SIG-M5 treated with dmso at 0.1 percent for 504 hours (cell line): ENCODE results near the gene KPTN.

Experiments used
- DNase-seq: peaks from one replicate; lab custom pipeline; 2025; ENCODE audit not compliant: unreplicated experiment; lab: John Stamatoyannopoulos, UW

The KPTN gene

DNA sequence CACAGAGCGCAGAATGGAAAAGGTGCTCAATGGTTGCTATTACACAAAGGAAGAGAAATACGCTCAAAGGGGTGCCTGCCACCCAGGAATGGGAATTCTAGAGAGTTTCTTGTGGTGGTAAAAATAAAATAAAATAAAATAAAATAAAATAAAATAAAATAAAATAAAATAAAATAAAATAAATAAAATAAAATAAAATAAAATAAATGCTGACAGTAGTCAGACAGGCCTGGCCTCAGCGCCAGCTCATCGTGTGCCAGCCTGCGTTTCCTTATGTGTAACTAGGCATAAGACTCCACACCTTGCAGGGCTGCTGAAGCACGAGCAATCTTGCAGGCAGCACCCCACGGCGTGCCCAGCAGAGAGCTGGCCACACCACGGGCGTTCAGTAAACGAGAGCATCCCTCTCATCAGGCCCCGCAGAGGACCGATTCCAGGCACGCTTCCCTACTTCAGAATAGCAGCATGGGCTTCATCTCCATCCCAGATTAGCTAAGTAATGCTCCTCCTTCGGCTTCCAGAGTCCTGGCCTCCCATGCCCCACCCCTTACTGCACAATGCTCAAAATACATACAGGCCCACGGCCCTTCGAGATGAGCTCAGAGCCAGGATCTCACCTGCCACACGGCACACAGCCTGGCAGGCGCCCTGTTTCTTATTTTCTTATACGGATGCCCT, 25.3 kb upstream of the KPTN start:
- no peak for DNase-seq

DNA sequence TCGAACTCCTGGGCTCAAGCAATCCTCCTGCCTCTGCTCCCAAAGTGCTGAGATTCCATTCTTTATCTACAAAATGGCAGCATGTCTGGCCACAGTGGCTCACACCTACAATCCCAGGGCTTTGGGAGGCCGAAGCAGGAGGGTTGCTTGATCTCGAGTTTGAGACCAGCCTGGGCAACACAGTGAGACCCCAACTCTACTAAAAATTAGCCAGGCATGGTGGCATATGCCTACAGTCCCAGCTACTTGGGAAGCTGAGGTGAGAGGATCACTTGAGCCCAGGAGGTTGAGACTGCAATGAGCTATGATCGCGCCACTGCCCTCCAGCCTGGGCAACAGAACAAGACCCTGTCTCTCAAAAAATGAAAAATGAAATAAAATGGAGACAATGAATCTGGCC, 24.7 kb upstream of the KPTN start:
- no peak for DNase-seq

GRCh38 chr19:47507924-47508553, 24.0 kb upstream of the KPTN start:
- DNase-seq, result no peak

DNA sequence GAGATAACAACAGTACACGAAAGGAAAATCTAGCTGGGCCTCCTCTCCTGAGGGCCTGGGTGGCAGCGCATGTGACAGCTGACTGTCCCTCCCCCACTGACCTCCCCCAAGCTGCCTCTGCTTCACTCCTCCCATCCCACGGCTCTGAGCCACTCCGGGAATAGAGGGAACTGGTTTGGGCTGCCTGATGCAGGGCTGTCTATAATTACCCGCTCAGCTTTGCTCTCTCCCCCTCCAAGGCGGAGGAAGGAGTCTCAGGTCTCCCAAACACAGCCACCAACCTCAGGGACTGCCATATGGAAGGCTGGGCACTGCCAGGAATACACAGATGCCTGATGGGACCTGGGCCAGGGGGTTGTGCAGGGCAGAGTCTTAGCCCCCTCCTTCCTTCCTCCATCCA, 23.0 kb upstream of the KPTN start:
- no peak for DNase-seq

DNA sequence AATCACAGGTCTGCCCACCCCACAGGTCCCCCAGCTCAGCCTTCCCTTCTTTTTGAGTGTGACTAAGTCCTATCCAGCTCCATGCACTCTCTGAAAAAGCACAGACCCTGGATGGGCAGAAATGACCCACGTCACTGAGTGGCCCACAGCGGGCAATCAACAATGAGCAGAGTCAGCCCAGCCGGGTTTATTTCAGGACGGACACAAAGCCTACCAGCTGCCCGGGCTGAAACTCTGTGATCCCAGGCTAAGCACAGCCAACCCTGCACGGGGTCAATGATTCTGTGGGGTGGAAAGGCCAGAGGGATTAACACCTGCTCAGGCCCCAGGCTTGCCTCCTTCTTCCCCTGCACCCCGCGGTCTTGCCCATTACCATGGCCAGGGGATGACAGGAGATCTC, 22.4 kb upstream of the KPTN start:
- DNase-seq, result no peak

DNA sequence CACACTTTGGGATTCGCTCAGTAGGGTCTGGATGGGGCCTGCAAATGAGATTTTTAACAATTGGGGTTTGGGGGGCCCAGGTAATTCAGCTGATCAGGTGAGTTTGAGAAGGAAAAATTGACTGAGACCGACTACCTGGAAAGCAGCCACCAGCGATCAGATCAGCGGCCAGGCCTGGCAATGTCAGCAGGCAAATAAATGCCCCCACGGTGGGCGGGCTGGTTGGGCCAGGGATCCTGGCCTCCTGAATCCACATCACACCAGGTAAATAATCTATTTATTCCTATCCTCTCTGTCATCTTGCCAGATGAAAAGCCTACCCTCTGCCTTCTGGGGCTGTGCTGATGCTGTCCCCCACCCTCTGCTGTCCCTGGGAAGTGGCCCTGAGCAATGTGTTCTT, 21.5 kb upstream of the KPTN start:
- DNase-seq, result no peak

- no peak for DNase-seq
These were observed 19.8 kb upstream of the KPTN start for GRCh38 chr19:47503826-47504150.

GRCh38 chr19:47503130-47503825, 19.3 kb upstream of the KPTN start:
- DNase-seq, result no peak

- DNase-seq, result no peak
These were observed 16.1 kb upstream of the KPTN start for GRCh38 chr19:47499863-47500830.

- no peak for DNase-seq
These were observed 15.4 kb upstream of the KPTN start for GRCh38 chr19:47499371-47499770.

DNA sequence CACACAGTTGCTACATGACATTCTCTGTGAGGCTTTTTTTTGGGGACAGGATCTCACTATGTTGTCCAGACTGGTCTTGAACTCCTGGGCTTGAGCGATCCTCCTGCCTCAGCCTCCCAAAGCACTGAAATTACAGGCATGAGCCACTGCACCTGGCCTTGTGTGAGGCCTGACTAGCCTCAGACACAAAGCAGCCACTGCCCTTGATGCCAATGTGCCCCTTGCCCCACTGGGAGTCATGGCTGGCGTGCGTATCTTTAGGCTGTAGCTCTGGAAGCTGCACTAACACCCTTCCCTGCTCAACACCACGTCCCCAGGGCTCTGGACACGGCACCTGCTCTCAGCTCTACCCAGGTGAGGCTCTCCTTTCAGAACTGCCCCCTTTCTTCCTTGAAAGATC, 14.5 kb upstream of the KPTN start:
- DNase-seq, result no peak

- DNase-seq, result no peak
These were observed 14.0 kb upstream of the KPTN start for GRCh38 chr19:47497821-47498520.

DNA sequence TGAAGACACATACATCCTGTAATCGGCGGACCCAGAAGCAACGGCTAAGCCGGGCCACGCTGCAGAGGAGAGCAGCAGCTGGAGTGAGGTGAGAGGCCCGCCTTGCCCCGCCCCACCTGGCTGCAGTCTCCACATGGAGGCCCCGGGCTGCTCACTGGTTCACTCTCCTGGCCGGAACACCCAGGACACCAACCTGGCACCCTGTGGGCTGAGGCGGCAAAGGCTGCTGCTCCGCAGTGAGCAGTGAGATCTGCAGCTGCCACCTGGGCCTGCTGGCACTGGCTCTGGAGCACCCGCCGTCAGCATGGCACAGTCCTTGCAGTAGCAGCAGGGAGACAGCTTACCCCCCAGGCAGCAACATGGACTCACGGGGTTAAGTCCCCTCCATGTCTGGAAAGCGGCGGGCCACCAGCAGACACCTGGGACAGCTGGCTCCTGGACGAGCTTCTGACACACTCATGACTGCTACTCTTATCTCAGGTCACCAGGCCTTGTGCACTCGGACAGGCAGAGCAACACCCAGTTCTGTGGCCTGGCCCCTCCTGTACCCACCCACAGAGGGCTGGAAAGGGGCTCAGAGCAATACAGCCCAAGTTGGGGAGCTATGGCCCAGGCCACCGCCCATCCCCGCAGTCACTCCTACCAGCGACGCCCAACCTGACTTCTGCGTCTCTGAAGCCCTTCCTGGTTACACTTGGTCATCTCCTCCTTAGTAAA, 13.2 kb upstream of the KPTN start:
- no peak for DNase-seq

- DNase-seq, result no peak
These were observed 11.7 kb upstream of the KPTN start for GRCh38 chr19:47495478-47496372.

- DNase-seq, result no peak
These were observed 10.7 kb upstream of the KPTN start for GRCh38 chr19:47494729-47495128.

- DNase-seq, result no peak
These were observed 10.2 kb upstream of the KPTN start for GRCh38 chr19:47494211-47494547.

GRCh38 chr19:47493378-47494210, 9.6 kb upstream of the KPTN start:
- DNase-seq, result no peak

GRCh38 chr19:47492571-47493377, 8.8 kb upstream of the KPTN start:
- no peak for DNase-seq
